Testis (tissue), 3 donors: ENCODE results near the gene PITX1. TPM values are rescaled to one million over a fixed set of nuclear protein-coding genes. Genes with fewer than 3 reads are reported as not detected.

Experiments used
- DNase-seq: peaks from one replicate; pipeline ENCODE4 v3.0.0-alpha.2; 2019
- H3K27ac ChIP-seq, 2 donors: fragments of 200-600 bp; sonication (generic); one replicate each; pipeline ENCODE4 v1.5.1; 2019
- H3K27me3 ChIP-seq: fragments of 200-600 bp; sonication (generic); one replicate; pipeline ENCODE4 v1.5.1; 2019
- H3K36me3 ChIP-seq: fragments of 200-600 bp; sonication (generic); one replicate; pipeline ENCODE4 v1.5.1; 2017; ENCODE audit warnings: low read depth; ENCODE audit errors: missing control alignments
- H3K4me1 ChIP-seq: fragments of 200-600 bp; sonication (generic); one replicate; pipeline ENCODE4 v1.5.1; 2019
- H3K4me3 ChIP-seq, 2 donors: fragments of 200-600 bp; sonication (generic); one replicate each; pipeline ENCODE4 v1.5.1; 2017 to 2019
- H3K9me3 ChIP-seq: fragments of 200-600 bp; sonication (generic); one replicate; pipeline ENCODE4 v1.5.1; 2017
- CTCF ChIP-seq, 3 experiments: fragments of 450-650 bp in 2 of 3; fragments of 200-600 bp in 1 of 3; sonication (generic) in 1 of 3; IDR thresholded peaks; one replicate each; pipeline ENCODE4 v1.5.1; 2016 to 2019; ENCODE audit warnings: antibody characterized with exemption in 3 of 3, mild to moderate bottlenecking in 2 of 3, moderate library complexity in 1 of 3
- POLR2A ChIP-seq: fragments of 450-650 bp; IDR thresholded peaks from one replicate; pipeline ENCODE4 v1.6.1; 2017; ENCODE audit warnings: antibody characterized with exemption, mild to moderate bottlenecking, moderate library complexity
- WGBS, 2 donors: methylation state at CpG; one replicate each; pipeline ENCODE4 v1.1.5; 2018; 5-methylcytosine and 5-hydroxymethylcytosine counted together
- intact Hi-C: fragments of 100-400 bp; cut with DNase I; formaldehyde crosslinking; loops from one replicate; pipeline ENCODE4 v1.15.1; 2023; ENCODE audit warnings: low total_unique reads
- polyA plus RNA-seq: library from polyadenylated mRNA; stranded (reverse); fragments of 350-450 nt; fragmentation: Illumina TruSeq; extraction: RNeasy Lipid Tissue Mini Kit (QIAGEN cat#74804); gene quantifications from one replicate; pipeline ENCODE4 v1.2.3, GENCODE V29; 2014; ENCODE audit warnings: low read depth, low replicate concordance; ENCODE audit not compliant: insufficient read depth
- total RNA-seq, 2 donors: library from RNA; depleted of rRNA; stranded (reverse); fragments of >200 nt; gene quantifications; one replicate each; pipeline ENCODE4 v1.2.3, GENCODE V29; 2016

The PITX1 gene
- total and polyA plus RNA-seq, 3 donors from 2014 or later, result 3.0 to 4.1 (median 3.6) TPM

- Histone ChIP-seq H3K4me1 (no peaks in the 10 kb centered on the region), H3K27me3 (no peaks in the 10 kb centered on the region), H3K27ac (no peak overlapping the region), H3K4me3 (no peak overlapping the region), H3K9me3 (no peaks in the 10 kb centered on the region), H3K36me3 (no peaks in the 10 kb centered on the region)
- TF ChIP-seq CTCF (IDR thresholded peaks at IDR 0.05) (no peak), POLR2A (no peak)
- 79 to 97% methylated on average over 5 of the region's 5 CpGs for WGBS, 2 donors
- intact Hi-C loops, result no loop called here
- no peak for DNase-seq
These were observed 21.1 kb downstream of the PITX1 start for GRCh38 chr5:135012951-135013391.

- TF ChIP-seq CTCF (IDR thresholded peaks at IDR 0.05), result no peak
- TF ChIP-seq POLR2A, result no peak
- Histone ChIP-seq H3K36me3 (no peaks in the 10 kb centered on the region), H3K4me1 (no peaks in the 10 kb centered on the region), H3K27me3 (no peaks in the 10 kb centered on the region), H3K9me3 (no peaks in the 10 kb centered on the region), H3K4me3 (no peak overlapping the region), H3K27ac (no peak overlapping the region)
- intact Hi-C loops, result no loop called here
- WGBS, 2 donors, result 94 to 100% methylated on average over 1 to 2 of the region's 2 CpGs
- DNase-seq, result no peak
These were observed 21.9 kb downstream of the PITX1 start for GRCh38 chr5:135012033-135012588.

- no peaks in the 10 kb centered on the region for H3K27me3 ChIP-seq
- WGBS, 2 donors, result 82 to 94% methylated on average over 4 of the region's 4 CpGs
- DNase-seq, result no peak
- intact Hi-C loops, result no loop called here
- no peak overlapping the region for H3K4me3 ChIP-seq
- H3K9me3 ChIP-seq, result no peaks in the 10 kb centered on the region
- H3K36me3 ChIP-seq, result no peaks in the 10 kb centered on the region
- H3K4me1 ChIP-seq, result no peaks in the 10 kb centered on the region
- no peak overlapping the region for H3K27ac ChIP-seq
- no peak for TF ChIP-seq CTCF (IDR thresholded peaks at IDR 0.05)
- no peak for TF ChIP-seq POLR2A
These were observed 22.5 kb downstream of the PITX1 start for GRCh38 chr5:135011355-135012032.

- H3K9me3 ChIP-seq, result no peaks in the 10 kb centered on the region
- no peak for TF ChIP-seq POLR2A
- TF ChIP-seq CTCF (IDR thresholded peaks at IDR 0.05), result no peak
- no peaks in the 10 kb centered on the region for H3K36me3 ChIP-seq
- H3K4me1 ChIP-seq, result no peaks in the 10 kb centered on the region
- no peak overlapping the region for H3K27ac ChIP-seq
- 92 to 97% methylated on average over 3 of the region's 3 CpGs for whole genome bisulfite sequencing, 2 donors
- H3K4me3 ChIP-seq, result no peak overlapping the region
- DNase-seq, result no peak
- intact Hi-C loops, result no loop called here
- H3K27me3 ChIP-seq, result no peaks in the 10 kb centered on the region
These were observed 23.3 kb downstream of the PITX1 start for GRCh38 chr5:135010502-135011354.
